ENCODE measurements around the gene UROC1.

DNA sequence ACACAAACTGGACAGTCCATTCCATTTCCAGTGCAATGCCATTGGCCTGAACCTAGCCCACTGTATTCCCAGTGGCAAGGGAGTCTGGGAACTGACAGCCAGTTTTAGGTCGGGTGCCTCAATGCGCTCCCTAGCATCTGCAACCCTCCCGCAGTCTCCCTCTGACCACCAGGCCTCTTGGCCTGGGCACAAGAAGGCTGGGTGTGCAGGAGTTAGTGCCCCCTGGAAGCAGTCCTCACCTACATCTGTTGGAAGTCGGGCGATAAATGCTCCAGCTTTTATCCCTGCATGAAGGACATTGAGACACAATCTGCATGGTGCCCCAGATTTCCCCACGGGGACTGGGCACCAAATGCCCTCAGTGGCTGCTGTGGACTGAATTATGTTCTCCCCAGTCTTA, 28.4 kb upstream of the UROC1 start:
- TF ChIP-seq ZNF274 (IDR thresholded peaks at IDR 0.05; ENCODE audit: low read depth, low read length) (no peak), YY1 (IDR thresholded peaks at IDR 0.05; ENCODE audit: insufficient read depth, insufficient read length) (no peak), SUZ12 (IDR thresholded peaks at IDR 0.05; ENCODE audit: extremely low read depth, insufficient read depth, insufficient read length) (no peak)

Data from NT2/D1 (cell line).